DMS53 (cell line): Measurements from ENCODE around the gene ST3GAL3.
"Not testable (repeated sequence)": the region's sequence is repeated elsewhere in the genome, so short reads cannot be mapped to it uniquely, and the experiment has no call there.

ENCODE experiments used
- DNase-seq: peaks from one replicate; lab custom pipeline; 2025; lab: John Stamatoyannopoulos, UW

The ST3GAL3 gene

GRCh38 chr1:43822040-43822690 lies 114.8 kb downstream of the ST3GAL3 start:
- no peak for DNase-seq

DNA sequence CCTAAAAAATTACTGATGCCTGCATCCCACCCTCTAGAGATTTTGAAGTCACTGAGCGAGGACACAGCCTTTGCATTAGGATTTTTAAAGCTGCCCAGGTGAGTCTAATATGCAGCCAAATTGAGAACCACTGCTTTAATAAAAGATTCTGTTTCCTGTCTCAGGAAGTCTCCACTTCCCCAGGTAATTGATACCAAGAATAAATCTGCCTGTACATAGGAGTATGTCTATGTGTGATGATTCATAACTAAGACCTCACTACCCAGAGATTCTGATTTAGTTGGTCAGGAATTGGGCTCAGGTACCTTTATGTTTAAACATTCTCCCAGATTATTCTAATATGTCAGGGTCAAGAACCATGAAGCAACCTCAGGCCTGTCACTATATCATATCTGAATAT lies 117.5 kb downstream of the ST3GAL3 start:
- DNase-seq: peak; percentile 27

GRCh38 chr1:43828574-43828973 lies 121.2 kb downstream of the ST3GAL3 start:
- DNase-seq: no peak

DNA sequence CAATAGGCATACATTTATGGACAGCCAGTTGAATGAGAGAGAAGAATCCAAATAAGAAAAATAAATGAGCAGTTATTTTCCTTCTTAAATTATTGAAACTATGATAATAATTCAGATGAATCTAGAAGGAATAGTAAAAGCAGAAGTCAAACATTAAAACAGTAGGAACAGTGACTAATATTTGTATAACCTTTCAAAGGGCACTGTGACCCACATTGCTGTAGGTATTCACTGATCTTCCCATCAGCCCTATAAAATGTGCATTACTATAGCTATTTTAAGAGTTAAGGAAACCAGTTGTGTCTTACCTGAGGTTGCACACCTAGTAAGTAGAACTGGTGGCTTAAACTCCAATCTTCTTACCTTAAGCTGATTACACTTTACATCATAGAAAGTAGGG lies 123.5 kb downstream of the ST3GAL3 start:
- DNase-seq: no peak

GRCh38 chr1:43831851-43832250 lies 124.5 kb downstream of the ST3GAL3 start:
- no peak for DNase-seq

DNA sequence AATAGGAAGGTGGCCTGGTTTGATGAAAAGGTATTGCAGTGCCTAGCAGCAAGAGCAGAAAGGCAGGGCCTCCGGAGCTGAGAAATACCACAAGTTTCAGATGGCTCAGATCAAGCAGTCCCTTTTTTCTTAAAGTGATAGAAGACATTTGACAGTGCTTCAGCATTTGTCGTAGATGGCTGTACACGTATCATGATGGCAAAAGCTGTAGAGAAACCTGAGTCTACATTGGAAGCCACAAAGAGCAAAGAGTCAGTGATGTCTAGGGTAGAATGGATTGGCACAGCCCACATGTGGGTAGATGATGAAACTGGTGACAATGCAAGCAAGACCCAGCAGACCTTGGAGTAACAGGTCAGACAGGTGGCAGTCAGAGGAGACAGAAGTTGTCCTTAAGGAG lies 124.9 kb downstream of the ST3GAL3 start:
- DNase-seq: no peak

GRCh38 chr1:43832998-43833397 lies 125.7 kb downstream of the ST3GAL3 start:
- no peak for DNase-seq

- not testable (repeated sequence) for DNase-seq
These were observed 126.6 kb downstream of the ST3GAL3 start for GRCh38 chr1:43833902-43834279.

- DNase-seq: no peak
These were observed 127.1 kb downstream of the ST3GAL3 start for GRCh38 chr1:43834280-43835081.

DNA sequence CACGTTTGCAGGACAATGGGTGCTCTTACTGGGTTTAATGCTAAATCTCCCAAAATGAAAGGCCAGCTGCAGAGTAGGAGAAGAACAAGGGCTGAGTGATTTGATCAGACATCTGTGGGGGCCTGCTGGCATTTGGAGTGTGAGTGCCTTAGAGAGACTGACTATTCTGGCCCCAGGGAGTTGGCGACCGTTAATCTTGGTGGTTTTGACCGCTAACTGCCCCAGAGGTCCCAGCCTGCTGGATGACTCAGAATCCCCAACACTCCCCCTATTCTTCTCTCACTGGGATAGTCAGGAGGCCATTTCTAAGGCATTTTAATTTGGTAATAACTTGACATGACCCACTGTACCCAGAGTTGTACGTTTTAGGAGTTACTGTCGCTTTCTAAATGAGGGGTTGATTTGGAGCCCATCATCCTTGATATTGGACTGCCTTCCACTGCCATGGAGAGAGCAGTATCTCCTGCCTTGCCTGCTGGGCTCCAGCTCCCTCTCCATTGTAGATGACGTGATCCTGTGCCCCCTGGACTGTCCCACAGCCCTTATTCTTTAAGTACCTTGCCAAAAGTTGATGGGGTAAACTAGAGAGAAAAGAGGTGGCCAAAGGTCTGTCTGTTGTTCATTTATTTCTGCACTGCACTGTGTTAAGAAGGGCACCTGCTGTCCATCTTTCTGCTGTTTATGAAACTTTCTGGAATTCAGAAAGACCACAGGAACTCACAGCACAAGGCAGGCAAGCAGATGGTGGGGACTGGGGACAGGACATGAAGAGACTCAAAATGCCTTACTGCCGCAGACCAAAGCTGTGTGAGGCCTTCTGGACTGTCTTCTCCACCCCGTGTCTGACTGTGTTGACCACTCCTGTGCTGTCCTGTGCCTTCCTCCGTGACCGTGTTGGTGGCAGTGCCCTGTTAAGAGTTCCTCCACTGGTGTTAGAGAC lies 128.0 kb downstream of the ST3GAL3 start:
- no peak for DNase-seq

- peak; percentile 94 for DNase-seq
These were observed 129.1 kb downstream of the ST3GAL3 start for GRCh38 chr1:43836267-43836951.

GRCh38 chr1:43839056-43839455 lies 131.7 kb downstream of the ST3GAL3 start:
- DNase-seq: no peak

- no peak for DNase-seq
These were observed 134.2 kb downstream of the ST3GAL3 start for GRCh38 chr1:43841321-43842174.

- no peak for DNase-seq
These were observed 134.8 kb downstream of the ST3GAL3 start for GRCh38 chr1:43842175-43842498.

- peak; percentile 15 for DNase-seq
These were observed 136.3 kb downstream of the ST3GAL3 start for GRCh38 chr1:43843684-43844083.

GRCh38 chr1:43844114-43844513 lies 136.8 kb downstream of the ST3GAL3 start:
- DNase-seq: no peak

- no peak for DNase-seq
These were observed 140.0 kb downstream of the ST3GAL3 start for GRCh38 chr1:43847290-43847689.

GRCh38 chr1:43847882-43848281 lies 140.5 kb downstream of the ST3GAL3 start:
- no peak for DNase-seq

GRCh38 chr1:43849670-43850069 lies 142.3 kb downstream of the ST3GAL3 start:
- no peak for DNase-seq

GRCh38 chr1:43850591-43851233 lies 143.4 kb downstream of the ST3GAL3 start:
- no peak for DNase-seq
